Activated T-cell treated with anti-CD3 and anti-CD28 coated beads for 24 hours (primary cell): ENCODE results near the gene TNS1.
A peak's percentile ranks its signal among the peaks of the same experiment; 100 is the strongest.

Experiments
- DNase-seq: peaks from one replicate; pipeline ENCODE4 v3.0.0-alpha.2; 2020; ENCODE audit warnings: low read depth

The TNS1 gene

DNA sequence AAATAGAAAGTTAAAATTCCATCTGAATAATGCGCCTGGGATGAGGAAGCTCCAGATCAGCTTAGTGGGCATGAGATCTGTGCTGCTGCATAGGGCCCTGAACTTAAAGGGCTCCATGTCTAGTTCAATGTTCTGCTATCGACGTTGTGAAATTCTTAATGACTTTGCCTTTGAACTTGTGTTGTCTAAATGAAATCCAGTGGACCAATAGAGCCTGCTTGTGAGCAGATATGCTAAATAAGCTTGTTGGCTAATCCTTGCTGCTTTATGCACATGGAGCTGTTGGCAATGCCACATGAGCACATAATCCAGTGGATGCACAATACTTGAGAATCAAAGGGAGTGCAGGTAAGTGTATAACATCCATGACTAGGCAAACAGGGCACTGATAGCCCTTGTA, 228.6 kb downstream of the TNS1 start:
- no peak for DNase-seq

DNA sequence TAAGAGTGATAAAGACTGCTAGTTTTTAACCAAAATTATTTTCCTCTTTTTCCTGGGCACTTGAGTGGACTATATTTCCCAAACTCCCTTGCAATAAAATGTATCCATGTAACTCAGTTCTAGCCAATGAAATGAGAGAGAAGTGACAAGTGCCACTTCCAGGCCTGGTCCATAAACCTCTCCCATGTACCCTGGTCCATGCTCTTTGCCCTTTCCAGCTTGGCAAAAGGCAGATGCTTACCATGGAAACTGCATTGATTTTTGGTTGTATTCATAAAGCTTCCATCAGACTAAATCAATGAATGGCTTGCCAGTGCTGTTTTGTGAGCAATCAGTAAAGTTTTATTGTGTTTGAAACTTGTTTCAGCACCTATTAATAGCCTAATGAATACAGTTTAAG, 229.3 kb downstream of the TNS1 start:
- no peak for DNase-seq

DNA sequence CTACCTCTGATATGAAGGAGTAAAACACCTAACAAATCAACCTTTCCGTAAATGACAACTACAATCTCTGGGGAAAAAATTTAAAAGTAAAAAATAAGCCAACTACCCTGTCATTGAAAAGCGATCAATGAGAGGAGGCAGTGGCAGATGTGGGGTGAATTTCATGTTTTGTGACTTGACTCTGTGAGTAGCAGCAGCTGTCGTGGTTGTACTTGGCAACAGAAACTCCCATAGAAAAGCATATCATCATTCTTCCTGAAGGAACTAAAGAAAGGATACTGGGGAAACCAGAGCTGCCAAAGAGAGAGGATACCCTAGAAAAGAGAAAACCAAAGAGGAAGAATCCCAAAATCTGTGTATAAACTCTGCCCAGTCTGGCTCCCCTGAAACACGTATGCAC, 236.4 kb downstream of the TNS1 start:
- DNase-seq = no peak

DNA sequence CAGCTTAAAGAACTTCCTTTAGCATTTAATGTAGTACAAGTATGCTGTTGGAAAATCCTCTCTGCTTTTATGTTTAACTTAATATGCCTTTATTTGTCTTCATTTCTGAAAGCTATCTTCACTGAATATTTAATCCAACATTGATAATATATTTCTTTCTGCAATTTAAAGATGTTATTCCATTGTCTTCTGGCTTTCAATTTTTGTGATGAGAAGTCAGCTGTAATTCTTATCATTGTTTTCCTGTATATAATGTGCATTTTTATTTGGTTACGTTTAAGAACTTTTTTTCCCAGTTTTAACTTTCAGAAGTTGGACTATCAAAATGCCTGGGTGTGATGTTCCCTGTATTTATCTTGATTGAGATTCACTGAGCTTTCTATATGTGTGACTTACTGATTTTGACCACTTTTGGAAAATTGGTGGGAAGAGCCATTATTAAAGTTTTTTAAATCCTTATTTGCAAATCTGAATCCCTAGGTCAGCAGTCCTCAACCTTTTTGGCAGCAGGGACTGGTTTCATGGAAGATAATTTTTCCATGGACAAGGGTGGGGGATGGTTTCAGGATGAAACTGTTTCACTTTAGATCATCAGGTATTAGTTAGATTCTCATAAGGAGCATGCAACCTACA, 241.0 kb downstream of the TNS1 start:
- no peak for DNase-seq

DNA sequence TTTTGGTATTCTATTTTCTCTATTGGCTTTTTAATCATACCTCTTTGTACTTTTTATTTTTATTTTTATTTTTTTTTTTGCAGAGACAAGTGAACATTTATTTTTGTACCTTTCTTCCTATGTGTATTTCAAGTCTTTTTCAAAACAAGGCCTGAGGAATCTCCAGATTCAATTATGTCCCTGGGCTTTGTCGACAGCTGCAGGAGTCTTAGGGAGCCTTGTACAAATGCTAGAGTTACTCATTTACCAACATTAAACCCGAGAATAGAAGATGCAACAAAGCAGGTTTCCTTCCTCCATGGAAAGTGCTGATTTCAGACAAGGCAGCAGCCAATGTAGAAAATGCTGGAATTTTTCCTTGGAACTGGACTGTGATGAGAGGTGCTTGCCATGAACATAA, 242.8 kb downstream of the TNS1 start:
- DNase-seq = no peak

DNA sequence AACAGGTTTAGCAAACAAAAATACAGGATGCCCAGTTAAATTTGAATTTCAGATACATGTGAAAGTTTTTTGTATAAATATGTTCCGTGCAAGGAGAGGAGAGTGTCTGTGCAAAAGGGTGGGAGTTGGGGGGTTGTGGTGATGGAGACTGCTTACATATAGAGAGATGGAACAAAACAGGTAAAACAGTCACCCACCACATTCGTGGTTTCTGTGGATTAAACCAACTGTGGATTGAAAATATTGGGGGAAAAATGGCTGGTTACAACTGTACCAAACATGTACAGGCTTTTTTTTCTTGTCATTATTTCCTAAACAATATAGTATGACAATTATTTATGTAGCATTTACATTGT, 245.7 kb downstream of the TNS1 start:
- DNase-seq = no peak

DNA sequence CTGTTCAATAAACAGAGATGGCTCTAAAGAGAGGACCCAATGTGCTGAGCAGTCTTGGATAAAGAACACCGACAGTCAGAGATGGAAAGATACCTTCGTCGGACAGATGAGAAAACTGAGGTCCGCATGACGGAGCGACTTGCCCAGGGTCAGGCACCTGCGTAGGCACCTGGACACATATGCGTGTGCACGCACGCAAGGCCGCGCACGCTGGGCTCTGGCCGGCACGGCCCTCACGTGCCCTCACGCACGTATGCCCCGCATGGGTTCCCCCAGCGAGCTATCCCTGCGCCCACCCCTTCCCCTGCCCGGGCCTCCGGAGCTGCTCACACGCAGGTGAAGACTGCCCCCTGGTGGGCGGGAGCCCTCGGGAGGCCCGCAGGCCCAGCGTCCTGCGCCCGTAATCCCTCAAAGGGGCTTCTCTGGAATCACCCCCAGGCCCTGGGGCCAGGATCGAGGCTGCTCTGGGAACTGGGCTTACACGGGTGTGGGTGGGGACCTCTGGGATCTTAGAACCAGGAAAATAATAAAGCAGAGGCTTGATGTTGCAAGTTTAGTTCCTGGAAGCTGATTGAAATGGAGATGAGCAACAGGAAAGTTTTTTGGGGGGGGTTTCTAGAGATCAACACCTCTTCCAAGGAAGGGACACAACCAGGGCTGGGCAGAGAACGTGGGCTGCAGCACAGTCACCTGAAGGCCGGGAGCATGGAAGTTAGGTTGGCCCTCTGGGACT, 246.3 kb downstream of the TNS1 start:
- DNase-seq = peak; percentile 63

DNA sequence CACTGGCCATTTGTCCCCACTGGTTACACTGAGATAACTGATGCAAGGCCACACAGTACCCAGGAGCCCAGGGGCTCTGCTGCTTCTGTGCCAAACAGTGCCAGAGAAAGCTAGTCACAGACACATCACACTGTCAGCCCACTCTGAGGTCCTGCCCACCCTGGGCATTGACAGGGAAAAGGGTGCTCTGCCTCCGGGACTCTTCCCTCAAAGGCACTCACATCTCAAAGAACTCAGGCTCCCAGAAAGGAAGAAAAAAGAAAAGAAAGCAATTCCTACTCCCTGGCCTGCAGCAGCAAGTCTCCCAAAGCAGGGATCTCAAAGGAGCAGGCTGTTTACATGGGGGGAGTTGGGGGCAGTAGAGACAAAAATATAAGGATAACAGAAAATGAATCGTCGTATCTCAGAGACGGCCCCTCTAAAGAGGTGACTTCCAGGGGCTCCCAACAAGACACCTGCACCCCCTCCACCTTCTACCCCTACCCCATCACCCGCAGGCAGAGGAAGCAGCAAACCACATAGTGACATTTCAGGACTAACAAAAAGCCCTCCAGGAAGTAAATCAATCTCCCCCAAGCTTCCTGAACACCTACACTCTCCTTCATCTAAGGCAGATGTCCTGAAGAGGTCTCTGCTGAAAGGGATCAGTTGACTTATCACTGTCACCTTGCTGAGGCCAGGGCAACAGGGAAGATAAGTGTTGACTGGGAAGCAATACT, 247.6 kb downstream of the TNS1 start:
- no peak for DNase-seq

DNA sequence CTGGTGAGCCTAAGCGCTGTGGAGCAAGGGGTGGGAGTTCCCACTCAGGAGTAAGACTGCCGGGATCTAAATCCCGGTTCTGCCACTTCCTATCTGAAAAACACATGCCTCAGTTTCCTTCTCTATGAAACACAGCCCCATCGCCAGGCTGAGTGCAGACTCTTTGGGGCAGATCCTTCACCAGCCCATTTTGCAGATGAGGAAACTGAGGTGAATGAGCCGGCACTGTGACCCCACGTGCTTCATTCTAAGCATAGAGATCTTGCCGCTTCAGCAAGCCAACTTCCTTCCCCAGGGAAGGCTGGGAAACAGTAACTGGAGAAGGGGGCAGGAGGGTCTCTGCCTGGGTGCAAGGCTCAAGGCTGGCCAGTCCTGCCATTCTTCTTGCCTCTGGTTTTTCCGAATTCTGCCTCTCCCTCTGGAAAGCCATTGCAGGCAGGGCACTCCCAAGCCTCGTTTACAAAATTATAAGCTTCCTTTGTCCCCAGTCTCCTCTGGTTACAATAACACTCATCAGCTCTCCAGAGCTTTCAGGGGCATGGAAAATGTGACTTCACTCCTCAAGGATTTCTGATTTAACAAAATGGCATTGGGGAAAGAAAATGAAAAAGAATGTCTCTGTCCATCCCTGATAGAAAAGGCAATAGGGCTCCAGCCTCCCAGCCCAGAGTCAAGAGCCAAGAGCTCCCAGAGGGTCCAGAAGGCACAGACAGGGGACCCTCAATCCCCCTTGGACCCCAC, 249.2 kb downstream of the TNS1 start:
- DNase-seq = no peak

DNA sequence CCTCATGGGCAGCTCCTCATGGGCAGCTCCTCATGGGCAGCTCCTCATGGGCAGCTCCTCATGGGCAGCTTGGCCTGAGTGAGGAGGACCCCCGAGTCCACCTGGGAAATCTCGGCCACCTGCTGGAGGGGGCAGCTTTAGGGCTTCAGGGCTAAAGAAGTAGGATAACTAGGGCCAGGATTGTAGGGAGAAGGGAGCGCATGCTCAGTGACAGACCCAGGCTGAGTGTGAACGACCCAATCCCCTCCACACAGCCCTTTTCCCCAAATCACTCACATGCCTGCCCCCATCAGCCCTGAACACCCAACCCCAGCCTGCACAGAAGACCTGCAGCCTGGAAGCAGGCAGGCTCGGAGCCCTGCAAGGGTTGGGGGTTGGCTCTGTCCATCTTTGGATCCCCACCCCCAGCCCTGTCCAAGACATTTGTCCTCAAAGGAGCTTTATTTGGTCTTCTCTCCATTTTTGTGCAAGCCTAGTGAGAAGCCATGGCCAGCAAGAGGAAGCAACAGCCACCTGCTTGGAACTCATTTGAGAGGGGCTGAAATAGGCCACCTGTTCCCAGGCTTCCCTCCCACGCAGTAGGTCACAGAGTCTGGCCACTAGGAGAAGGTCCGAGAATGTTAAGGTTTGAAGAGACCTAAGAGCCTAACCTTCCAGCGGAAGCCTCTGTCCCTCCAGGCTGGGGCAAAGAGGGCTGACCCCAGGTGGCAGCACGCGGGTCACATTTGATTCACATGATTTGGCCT, 249.9 kb downstream of the TNS1 start:
- no peak for DNase-seq

DNA sequence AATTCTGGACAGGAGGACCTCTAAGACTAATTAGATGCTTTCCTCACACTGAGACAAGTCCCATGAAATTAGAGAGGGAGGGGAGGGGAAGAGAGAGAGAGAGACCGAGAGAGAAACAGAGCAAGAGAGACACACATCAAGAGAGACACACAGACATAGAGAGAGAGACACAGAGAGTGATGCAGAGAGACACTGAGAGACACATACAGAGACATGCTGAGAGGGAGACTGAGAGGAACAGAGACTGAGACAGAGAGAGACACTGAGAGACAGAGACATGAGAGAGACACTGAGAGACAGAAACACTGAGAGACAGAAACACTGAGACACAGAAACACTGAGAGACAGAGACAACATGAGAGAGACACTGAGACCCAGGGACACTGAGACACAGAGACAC, 250.8 kb downstream of the TNS1 start:
- DNase-seq = no peak

DNA sequence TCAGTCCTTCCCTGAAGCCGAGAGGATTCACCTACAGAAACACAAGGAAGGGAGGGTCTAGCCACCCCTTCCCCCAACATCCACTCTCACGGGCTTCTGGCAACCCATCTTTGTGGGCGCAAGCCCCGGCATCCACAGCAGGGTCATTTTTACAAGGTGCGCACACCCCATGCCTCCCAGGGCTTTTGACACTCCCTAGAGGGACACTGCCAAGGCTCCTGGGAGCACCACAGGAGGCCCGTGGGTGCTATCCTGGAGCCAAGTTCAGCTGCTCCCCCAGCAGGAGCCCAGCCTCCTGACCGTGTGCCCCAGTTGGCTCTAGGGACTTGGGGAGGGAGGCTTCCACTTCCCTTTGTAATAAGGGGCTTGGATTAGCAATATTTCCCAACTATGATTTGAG, 251.6 kb downstream of the TNS1 start:
- no peak for DNase-seq
